T-helper 2 cell treated with Interferon-gamma antibody and Interleukin-4, amounts not matched to agents 5 μg/mL and 100 μg/mL, for 36 hours (primary cell): ENCODE measurements around the gene XPC.
"Not testable (repeated sequence)": the region's sequence is repeated elsewhere in the genome, so short reads cannot be mapped to it uniquely, and the experiment has no call there.

Source experiments
- DNase-seq: peaks from one replicate; pipeline ENCODE4 v3.0.0; 2021; ENCODE audit warnings: low spot score
- H3K27ac Mint-ChIP-seq: one replicate; pipeline ENCODE4 v1.8.0; 2021; ENCODE audit warnings: mild to moderate bottlenecking, mixed read lengths
- H3K27me3 Mint-ChIP-seq: one replicate; pipeline ENCODE4 v1.8.0; 2021; ENCODE audit warnings: low read depth, mixed read lengths
- H3K36me3 Mint-ChIP-seq: one replicate; pipeline ENCODE4 v1.8.0; 2021; ENCODE audit warnings: low read depth, mixed read lengths
- H3K4me1 Mint-ChIP-seq: one replicate; pipeline ENCODE4 v1.8.0; 2021; ENCODE audit warnings: low read depth, mixed read lengths
- H3K4me3 Mint-ChIP-seq: one replicate; pipeline ENCODE4 v1.8.0; 2022; ENCODE audit warnings: mild to moderate bottlenecking, moderate library complexity, mixed read lengths
- H3K9me3 Mint-ChIP-seq: one replicate; pipeline ENCODE4 v1.8.0; 2021; ENCODE audit warnings: mixed read lengths

The XPC gene

DNA sequence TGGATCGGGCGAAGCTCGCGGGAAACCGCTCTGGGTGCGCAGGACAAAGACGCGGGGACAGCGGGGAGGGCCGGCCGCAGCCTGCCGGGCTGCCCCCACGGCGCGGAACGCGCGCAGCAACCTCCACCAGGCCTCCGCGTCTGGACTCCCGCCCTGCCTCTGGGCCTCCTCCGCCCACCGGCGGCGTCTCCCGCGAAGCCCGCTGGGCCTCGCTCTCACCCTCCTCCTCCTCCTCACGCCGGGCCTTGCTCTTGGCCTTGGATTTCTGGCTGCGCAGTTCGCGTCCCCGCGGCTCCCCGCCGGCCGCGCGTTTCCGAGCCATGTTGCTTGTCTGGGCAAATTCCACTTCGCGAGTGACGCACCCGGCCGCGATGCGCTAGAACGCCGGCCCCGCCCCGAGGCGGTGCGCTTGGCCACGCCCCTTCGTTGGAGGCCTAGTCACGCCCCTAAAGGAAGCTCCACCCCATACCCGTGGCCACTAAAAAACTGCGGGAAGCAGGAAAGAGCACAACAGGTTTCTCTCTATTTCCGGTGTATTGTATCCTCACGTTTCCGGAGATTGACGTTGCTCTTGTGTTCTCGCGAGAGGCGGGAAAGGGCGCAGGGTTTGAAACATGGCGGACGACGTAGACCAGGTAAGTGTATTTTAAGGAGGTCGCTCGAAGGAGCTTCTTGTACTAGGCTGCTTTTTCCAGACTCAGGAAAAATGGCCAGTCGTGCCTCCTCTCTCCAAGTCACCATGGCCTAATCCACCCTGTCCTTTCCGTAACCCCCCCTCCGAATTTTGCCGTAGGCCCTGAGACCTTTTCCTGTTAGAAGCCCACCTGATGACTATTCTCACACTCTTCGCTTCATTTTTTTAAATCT, at the start of gene XPC, which contains the start of gene LSM3:
TSS of gene XPC (minus strand) at position 355 of the 867 bp plus-strand sequence. CDS start at position 322, 33 bp downstream.
TSS of gene LSM3 (plus strand) at position 571 of the 867 bp plus-strand sequence. CDS start at position 615, 44 bp downstream.
- peaks cover 50% of the 10 kb centered on the region for H3K4me1 Mint-ChIP-seq

GRCh38 chr3:14227856-14228255, 49.5 kb upstream of the XPC start:
- H3K4me1 Mint-ChIP-seq: peaks cover 8% of the 10 kb centered on the region
- H3K4me3 Mint-ChIP-seq: no peak overlapping the region
- DNase-seq: no peak
- peaks cover 20% of the 10 kb centered on the region for H3K27me3 Mint-ChIP-seq
- H3K9me3 Mint-ChIP-seq: no peaks in the 10 kb centered on the region
- no peak overlapping the region for H3K27ac Mint-ChIP-seq
- no peaks in the 10 kb centered on the region for H3K36me3 Mint-ChIP-seq

More for the DNA sequence above, at the start of gene XPC, which contains the start of gene LSM3:
- peaks cover 26% of the 10 kb centered on the region for H3K36me3 Mint-ChIP-seq
- peak; percentile 97 for DNase-seq
- H3K27me3 Mint-ChIP-seq: no peaks in the 10 kb centered on the region
- peak within 1 kb of the TSS; percentile 95 for H3K4me3 Mint-ChIP-seq
- no peaks in the 10 kb centered on the region for H3K9me3 Mint-ChIP-seq
- H3K27ac Mint-ChIP-seq: peak within 1 kb of the TSS; percentile 100

DNA sequence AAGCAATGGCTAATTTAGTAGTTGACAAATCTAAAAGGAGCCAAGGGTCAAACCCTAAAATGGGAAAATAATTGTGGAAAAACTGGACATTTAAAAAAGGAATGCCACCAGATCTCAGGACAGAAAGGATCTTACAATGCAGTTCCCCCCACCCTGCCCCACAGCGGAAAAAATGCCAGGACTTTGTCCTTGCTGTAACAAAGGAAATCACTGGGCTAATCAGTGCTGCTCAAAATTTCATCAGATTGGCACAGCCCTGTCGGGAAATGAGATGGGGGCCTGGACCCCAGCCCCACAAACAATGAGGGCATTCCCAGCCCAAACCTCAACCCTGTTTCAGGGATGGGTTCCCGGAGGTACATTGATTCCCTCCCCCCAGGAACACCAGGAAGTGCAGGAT, 48.0 kb upstream of the XPC start:
- not testable (repeated sequence) for H3K27ac Mint-ChIP-seq, H3K36me3 Mint-ChIP-seq, H3K4me1 Mint-ChIP-seq, DNase-seq, H3K4me3 Mint-ChIP-seq
- Mint-ChIP-seq H3K9me3 (peaks cover 14% of the 10 kb centered on the region), H3K27me3 (peaks cover 11% of the 10 kb centered on the region)

DNA sequence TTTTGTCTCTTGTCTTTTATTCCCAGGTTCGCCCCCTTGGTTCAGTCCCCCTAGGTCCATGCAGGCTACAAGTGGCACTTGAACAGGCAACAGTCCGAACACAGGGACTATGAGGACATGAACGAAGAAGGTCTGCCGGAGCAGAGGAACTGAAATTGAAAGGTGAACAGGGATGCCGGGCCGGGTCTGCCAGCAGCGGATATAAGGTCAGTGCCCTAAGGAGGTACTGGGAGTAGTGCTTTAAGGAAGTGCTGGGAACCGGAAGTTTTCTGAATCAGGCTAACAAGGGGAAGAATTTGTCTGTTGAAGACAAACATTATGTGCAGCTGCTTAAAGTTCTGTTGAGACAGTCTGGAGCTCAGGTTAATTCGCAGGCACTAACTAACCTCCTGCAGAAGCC, 47.0 kb upstream of the XPC start:
- Mint-ChIP-seq H3K27me3 (peaks cover 11% of the 10 kb centered on the region), H3K36me3 (peaks cover 2% of the 10 kb centered on the region), H3K9me3 (peaks cover 20% of the 10 kb centered on the region), H3K27ac (no peak overlapping the region), H3K4me3 (no peak overlapping the region), H3K4me1 (peaks cover 4% of the 10 kb centered on the region)
- DNase-seq: no peak

DNA sequence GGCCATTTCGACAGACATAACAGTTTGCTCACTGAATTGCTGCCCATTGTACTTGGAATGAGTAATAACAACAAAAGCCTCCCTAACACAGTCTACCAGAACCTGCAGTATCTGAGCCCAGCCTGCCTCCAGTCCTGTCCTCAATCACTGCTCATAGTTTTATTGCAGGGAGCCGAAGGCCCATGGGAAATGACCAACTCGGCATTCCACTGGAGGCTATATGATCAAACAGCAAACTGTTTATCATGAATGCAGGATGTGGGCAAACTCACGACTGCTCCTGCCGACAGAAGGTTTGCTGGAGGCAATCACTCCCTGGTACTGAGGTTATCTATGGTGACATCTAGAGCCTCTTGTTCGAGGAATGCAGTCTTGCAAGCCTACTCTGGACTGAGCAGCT, 46.5 kb upstream of the XPC start:
- Mint-ChIP-seq H3K27ac (no peak overlapping the region), H3K9me3 (peaks cover 20% of the 10 kb centered on the region), H3K27me3 (peaks cover 11% of the 10 kb centered on the region), H3K36me3 (peaks cover 2% of the 10 kb centered on the region), H3K4me1 (peaks cover 4% of the 10 kb centered on the region), H3K4me3 (no peak overlapping the region)
- DNase-seq: no peak

GRCh38 chr3:14223595-14223994, 45.2 kb upstream of the XPC start:
- Mint-ChIP-seq H3K27ac (no peak overlapping the region), H3K4me1 (peaks cover 4% of the 10 kb centered on the region), H3K27me3 (peaks cover 11% of the 10 kb centered on the region), H3K36me3 (peaks cover 2% of the 10 kb centered on the region), H3K4me3 (no peak overlapping the region), H3K9me3 (peaks cover 20% of the 10 kb centered on the region)
- DNase-seq: no peak

DNA sequence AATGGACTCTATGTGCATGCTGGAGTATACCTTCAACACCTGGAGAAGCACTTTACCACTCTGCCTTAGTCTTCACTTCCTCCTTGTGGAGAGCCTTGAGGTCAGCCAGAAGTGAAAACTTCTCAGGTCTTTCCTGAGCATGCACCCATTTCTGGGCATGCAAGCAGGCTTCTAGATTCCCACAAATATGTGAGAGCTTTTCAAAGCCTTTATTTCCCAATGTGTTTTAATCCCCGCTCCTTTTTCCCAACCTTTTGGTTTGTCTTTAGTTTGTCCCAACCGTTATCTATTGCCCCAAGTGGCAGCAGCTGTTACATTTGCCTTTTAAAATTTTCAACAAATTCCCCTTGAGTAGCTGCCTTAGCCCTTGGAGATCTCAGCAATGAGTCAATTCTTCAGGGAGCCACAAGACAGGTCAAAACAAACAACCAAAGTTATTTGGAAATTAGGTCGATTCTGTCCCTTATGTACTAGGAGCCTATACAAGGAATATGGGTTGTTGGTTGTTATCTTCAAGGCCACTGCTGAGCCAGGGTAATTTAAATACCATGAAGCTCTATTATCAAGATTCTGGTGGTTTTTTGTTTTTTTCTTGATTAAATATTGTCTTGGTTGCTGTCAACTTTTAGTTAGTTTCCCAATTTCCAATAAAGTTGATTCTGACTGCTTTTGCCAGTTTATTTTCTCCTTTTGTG, 44.6 kb upstream of the XPC start:
- DNase-seq: no peak

DNA sequence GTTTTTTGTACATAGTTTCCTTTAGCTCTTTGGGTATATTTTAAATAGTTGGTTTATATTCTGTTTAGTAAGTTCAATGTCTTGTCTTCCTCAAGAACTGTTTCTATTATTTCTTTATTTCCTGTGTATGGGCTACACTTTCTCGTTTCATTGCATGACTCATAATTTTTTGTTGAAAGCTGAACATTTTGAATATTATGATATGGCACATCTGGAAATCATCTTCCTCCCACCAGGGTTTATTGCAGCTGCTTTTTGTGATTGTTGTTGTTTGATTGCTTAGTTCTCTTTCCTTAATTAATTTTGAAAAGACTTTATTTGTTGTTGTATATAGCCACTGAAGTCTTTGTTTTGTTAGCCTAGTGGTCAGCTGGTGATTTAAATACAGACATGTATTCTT, 44.1 kb upstream of the XPC start:
- Mint-ChIP-seq H3K27ac (no peak overlapping the region), H3K9me3 (peaks cover 20% of the 10 kb centered on the region), H3K4me3 (no peak overlapping the region), H3K27me3 (peaks cover 8% of the 10 kb centered on the region), H3K36me3 (peaks cover 2% of the 10 kb centered on the region), H3K4me1 (peaks cover 4% of the 10 kb centered on the region)
- DNase-seq: no peak

More for the DNA sequence above, 44.6 kb upstream of the XPC start:
- Mint-ChIP-seq H3K27me3 (peaks cover 8% of the 10 kb centered on the region), H3K9me3 (peaks cover 20% of the 10 kb centered on the region), H3K27ac (no peak overlapping the region), H3K36me3 (peaks cover 2% of the 10 kb centered on the region), H3K4me3 (no peak overlapping the region), H3K4me1 (peaks cover 4% of the 10 kb centered on the region)

GRCh38 chr3:14221902-14222301, 43.5 kb upstream of the XPC start:
- H3K4me3 Mint-ChIP-seq: no peak overlapping the region
- peaks cover 8% of the 10 kb centered on the region for H3K27me3 Mint-ChIP-seq
- peaks cover 20% of the 10 kb centered on the region for H3K9me3 Mint-ChIP-seq
- peaks cover 2% of the 10 kb centered on the region for H3K36me3 Mint-ChIP-seq
- no peak overlapping the region for H3K27ac Mint-ChIP-seq
- H3K4me1 Mint-ChIP-seq: peaks cover 4% of the 10 kb centered on the region
- no peak for DNase-seq

- peaks cover 2% of the 10 kb centered on the region for H3K36me3 Mint-ChIP-seq
- H3K4me1 Mint-ChIP-seq: peaks cover 4% of the 10 kb centered on the region
- H3K27me3 Mint-ChIP-seq: peaks cover 8% of the 10 kb centered on the region
- no peak overlapping the region for H3K4me3 Mint-ChIP-seq
- no peak overlapping the region for H3K27ac Mint-ChIP-seq
- DNase-seq: no peak
- H3K9me3 Mint-ChIP-seq: peaks cover 20% of the 10 kb centered on the region
Observed at GRCh38 chr3:14220933-14221332, 42.5 kb upstream of the XPC start.

DNA sequence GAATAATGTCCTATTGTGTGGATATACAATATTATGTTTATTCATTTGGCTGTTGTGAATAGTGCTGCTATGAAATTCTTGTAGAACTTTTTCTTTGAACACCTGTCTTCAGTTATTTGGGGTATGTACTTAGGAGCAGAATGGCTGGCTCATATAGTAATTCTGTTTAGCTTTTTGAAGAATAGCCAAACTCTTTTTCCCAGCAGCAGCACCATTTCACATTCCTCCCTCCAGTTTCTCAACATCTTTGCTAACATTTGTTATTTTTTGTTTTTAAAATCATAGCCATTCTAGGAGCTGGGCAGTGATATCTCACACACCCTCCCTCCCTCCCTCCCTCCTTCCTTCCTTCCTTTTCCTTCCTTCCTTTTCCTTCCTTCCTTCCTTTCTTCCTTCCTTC, 40.0 kb upstream of the XPC start:
- Mint-ChIP-seq H3K27me3 (peaks cover 4% of the 10 kb centered on the region), H3K27ac (no peak overlapping the region), H3K4me1 (no peaks in the 10 kb centered on the region)

DNA sequence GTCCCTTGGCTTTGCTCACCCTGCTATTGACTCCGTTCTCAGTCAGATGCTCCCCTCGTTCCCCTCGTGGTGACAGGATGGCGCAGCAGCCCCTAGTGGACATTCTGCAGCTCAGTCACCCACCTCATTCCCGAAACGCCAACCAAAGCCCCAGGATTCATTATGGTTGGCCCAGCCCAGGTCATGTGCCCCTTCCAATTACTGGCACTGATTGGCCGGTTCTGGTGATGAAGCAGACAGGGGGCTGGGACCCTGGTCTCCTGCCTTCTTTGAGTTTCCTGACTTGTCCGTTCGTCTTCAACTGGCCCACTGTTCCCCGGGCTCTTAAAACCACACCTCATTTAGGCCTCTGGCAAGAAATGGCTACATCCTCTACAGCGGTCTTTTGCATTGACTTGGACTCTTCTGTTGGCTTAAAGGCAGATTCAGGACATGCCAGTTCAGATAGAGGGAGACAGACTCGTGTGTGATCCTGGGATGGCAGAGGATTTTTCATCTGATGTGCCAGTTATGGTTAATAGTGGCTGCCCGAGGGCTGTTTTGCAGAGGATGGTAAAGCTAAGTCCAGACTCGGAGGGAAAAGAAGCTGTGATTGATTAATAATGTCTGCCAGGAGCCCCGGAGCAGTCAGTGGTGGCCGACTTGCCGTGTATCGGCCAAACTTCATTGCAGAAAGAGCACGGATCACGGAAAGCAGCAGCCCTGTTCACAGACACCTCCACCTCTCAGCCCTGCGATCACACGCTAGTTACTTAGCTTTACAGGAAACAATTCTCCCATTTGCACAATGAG, 38.1 kb upstream of the XPC start:
- Mint-ChIP-seq H3K9me3 (peaks cover 8% of the 10 kb centered on the region), H3K4me3 (peak overlapping the region; percentile 15), H3K4me1 (no peaks in the 10 kb centered on the region), H3K27ac (no peak overlapping the region), H3K27me3 (peaks cover under 1% of the 10 kb centered on the region), H3K36me3 (no peaks in the 10 kb centered on the region)
- no peak for DNase-seq

More for the DNA sequence above, 40.0 kb upstream of the XPC start:
- H3K36me3 Mint-ChIP-seq: peaks cover 2% of the 10 kb centered on the region
- no peak for DNase-seq
- H3K4me3 Mint-ChIP-seq: no peak overlapping the region
- H3K9me3 Mint-ChIP-seq: peaks cover 20% of the 10 kb centered on the region

DNA sequence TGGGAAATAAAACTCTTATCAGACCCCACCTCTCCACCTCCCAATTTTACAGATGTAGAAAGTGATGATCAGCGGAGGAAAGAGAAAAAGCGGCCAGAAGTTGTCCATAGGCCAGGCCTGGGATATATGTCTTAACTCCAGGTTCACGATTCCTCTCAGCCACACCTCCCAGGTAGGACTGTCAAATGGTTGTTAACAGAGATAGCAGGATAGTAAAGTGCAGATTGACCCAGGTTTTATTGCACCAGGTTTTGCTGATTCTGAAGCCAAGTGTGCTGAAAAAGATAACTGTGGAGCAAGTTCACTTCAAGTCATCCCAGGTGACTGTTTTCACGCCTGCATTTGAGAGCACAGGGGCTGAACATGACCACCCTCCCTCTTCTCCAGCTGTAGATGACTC, 36.4 kb upstream of the XPC start:
- no peak overlapping the region for H3K4me3 Mint-ChIP-seq
- no peaks in the 10 kb centered on the region for H3K9me3 Mint-ChIP-seq
- H3K27me3 Mint-ChIP-seq: no peaks in the 10 kb centered on the region
- H3K4me1 Mint-ChIP-seq: no peaks in the 10 kb centered on the region
- DNase-seq: no peak
- H3K27ac Mint-ChIP-seq: no peak overlapping the region
- H3K36me3 Mint-ChIP-seq: no peaks in the 10 kb centered on the region
